ENCODE data around the gene TNFRSF18. TPM values are rescaled to one million over a fixed set of nuclear protein-coding genes. Genes with fewer than 3 reads are reported as not detected.

TNFRSF18 gene
- total RNA-seq, 1 experiment from 2014 or later: 0.83 TPM

GRCh38 chr1:1243266-1243660 lies 36.9 kb upstream of the TNFRSF18 start:
- POLR2A ChIA-PET: no interaction called here
- no peaks in the 10 kb centered on the region for H3K36me3 Mint-ChIP-seq
- no peaks in the 10 kb centered on the region for H3K9me3 Mint-ChIP-seq

DNA sequence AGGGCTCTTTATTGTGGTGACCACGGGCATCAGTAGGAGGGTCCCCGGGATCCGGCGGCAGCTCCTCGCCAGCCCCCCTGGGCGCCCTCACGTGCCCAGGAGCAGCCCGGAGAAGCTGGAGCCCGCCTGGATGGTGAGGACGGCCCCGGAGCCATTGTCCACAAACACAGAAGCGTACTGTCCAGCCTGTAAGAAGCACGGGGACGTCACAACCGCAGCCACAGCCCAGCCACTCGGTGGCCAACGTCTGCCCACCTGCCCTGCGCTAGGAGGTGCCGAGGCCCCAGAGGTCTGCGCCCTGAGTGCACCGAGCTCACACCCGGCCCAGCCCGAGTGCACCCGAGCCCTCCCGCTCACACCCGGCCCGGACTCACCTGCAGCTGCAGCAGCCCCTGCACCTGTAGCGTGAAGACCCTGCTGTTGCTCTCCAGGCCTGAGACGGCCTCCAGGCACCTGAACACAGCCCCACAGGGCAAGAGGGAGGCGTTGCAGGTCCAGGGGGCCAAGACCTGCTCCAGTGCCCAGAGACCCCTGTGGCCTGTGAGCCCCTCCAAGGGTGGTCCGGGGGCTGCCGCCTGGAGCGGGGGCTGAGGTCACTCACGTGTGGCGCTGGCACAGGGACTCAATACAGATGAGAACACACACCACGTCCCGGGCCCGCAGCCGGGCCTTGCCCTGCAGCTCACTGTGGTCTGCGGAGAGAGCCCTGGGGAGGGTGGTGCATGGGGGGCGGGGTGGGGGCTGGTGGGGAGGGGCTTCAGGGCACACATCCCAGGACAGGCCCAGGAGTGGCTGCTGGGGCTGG lies 36.3 kb upstream of the TNFRSF18 start:
- Mint-ChIP-seq H3K27ac (no peak overlapping the region), H3K27me3 (ENCODE audit: low read depth) (no peaks in the 10 kb centered on the region), H3K9me3 (no peaks in the 10 kb centered on the region), H3K36me3 (no peaks in the 10 kb centered on the region), H3K4me1 (no peaks in the 10 kb centered on the region), H3K4me3 (no peak overlapping the region)
- DNase-seq (ENCODE audit: low spot score) (no peak), ATAC-seq (no peak)
- POLR2A ChIA-PET: no interaction called here
- TF ChIP-seq ZNF317 (CRISPR knock-in tag; IDR thresholded peaks at IDR 0.05; ENCODE audit: borderline replicate concordance, low read depth): no peak
- TF ChIP-seq OVOL2 (CRISPR knock-in tag; IDR thresholded peaks at IDR 0.05; ENCODE audit: borderline replicate concordance): no peak
- TF ChIP-seq AR (CRISPR knock-in tag; IDR thresholded peaks at IDR 0.05): no peak
- no peak for TF ChIP-seq EMX1 (CRISPR knock-in tag; IDR thresholded peaks at IDR 0.05)
- TF ChIP-seq JUN (CRISPR knock-in tag; IDR thresholded peaks at IDR 0.05): no peak
- no peak for TF ChIP-seq TEAD4 (CRISPR knock-in tag; IDR thresholded peaks at IDR 0.05)
- TF ChIP-seq ZNF423 (CRISPR knock-in tag; IDR thresholded peaks at IDR 0.05): no peak
- TF ChIP-seq TEAD1 (CRISPR knock-in tag; IDR thresholded peaks at IDR 0.05): no peak
- TF ChIP-seq NFYB (CRISPR knock-in tag; conservative IDR thresholded peaks at IDR 0.05; ENCODE audit: low read depth): no peak
- no peak for TF ChIP-seq NR2C2 (CRISPR knock-in tag; IDR thresholded peaks at IDR 0.05)
- CTCF ChIA-PET: interaction anchor here (1.1 kb wide), 1 partner anchor 62 kb away, joined by 3 read pairs; no protein-coding TSS in a partner anchor

More at GRCh38 chr1:1243266-1243660, 36.9 kb upstream of the TNFRSF18 start:
- TF ChIP-seq TP53 (CRISPR knock-in tag; IDR thresholded peaks at IDR 0.05): no peak
- TF ChIP-seq, protein P1, sequence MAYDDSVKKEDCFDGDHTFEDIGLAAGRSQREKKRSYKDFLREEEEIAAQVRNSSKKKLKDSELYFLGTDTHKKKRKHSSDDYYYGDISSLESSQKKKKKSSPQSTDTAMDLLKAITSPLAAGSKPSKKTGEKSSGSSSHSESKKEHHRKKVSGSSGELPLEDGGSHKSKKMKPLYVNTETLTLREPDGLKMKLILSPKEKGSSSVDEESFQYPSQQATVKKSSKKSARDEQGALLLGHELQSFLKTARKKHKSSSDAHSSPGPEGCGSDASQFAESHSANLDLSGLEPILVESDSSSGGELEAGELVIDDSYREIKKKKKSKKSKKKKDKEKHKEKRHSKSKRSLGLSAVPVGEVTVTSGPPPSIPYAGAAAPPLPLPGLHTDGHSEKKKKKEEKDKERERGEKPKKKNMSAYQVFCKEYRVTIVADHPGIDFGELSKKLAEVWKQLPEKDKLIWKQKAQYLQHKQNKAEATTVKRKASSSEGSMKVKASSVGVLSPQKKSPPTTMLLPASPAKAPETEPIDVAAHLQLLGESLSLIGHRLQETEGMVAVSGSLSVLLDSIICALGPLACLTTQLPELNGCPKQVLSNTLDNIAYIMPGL (CRISPR knock-in tag; IDR thresholded peaks at IDR 0.05): no peak
- TF ChIP-seq FOXP4 (CRISPR knock-in tag; IDR thresholded peaks at IDR 0.05): no peak
- no peak for TF ChIP-seq ATF1 (CRISPR knock-in tag; IDR thresholded peaks at IDR 0.05)
- TF ChIP-seq ZNF232 (CRISPR knock-in tag; IDR thresholded peaks at IDR 0.05): no peak
- TF ChIP-seq FOXK1 (CRISPR knock-in tag; IDR thresholded peaks at IDR 0.05): no peak
- H3K4me1 Mint-ChIP-seq: no peaks in the 10 kb centered on the region
- CTCF ChIA-PET: no interaction called here
- H3K27ac Mint-ChIP-seq: no peak overlapping the region
- H3K4me3 Mint-ChIP-seq: no peak overlapping the region
- ATAC-seq (no peak), DNase-seq (ENCODE audit: low spot score) (no peak)
- H3K27me3 Mint-ChIP-seq (ENCODE audit: low read depth): no peaks in the 10 kb centered on the region
